GM18873 (cell line): Measurements from ENCODE around the gene IFT81.
"Not testable (repeated sequence)": the region's sequence is repeated elsewhere in the genome, so short reads cannot be mapped to it uniquely, and the experiment has no call there.

Source experiments
- ATAC-seq: cut with Tn5 transposase; IDR thresholded peaks from one replicate; pipeline ENCODE4 v1.9.1; 2021; ENCODE audit warnings: mild to moderate bottlenecking, moderate library complexity, moderate number of reproducible peaks; ENCODE audit not compliant: unreplicated experiment, low FRiP score

Gene IFT81

DNA sequence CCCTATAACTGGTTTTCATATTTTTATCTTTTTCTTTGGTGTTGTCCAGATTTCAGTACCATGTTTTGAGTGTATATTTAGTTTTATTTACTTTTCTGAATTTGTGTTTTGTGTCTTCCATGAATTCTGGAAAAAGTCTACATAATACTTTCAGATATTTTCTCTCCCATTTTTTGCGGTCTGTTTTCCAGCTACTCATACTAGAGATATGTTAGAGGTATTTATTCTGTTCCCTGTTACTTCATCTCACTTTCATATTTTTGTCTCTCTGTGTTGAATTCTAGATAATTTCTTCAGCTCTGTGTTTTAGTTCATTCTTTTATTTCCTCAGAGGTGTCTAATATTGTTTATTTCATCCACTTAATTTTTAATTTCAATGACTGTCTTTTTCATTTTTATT, 74.2 kb downstream of the IFT81 start:
- no peak for ATAC-seq

DNA sequence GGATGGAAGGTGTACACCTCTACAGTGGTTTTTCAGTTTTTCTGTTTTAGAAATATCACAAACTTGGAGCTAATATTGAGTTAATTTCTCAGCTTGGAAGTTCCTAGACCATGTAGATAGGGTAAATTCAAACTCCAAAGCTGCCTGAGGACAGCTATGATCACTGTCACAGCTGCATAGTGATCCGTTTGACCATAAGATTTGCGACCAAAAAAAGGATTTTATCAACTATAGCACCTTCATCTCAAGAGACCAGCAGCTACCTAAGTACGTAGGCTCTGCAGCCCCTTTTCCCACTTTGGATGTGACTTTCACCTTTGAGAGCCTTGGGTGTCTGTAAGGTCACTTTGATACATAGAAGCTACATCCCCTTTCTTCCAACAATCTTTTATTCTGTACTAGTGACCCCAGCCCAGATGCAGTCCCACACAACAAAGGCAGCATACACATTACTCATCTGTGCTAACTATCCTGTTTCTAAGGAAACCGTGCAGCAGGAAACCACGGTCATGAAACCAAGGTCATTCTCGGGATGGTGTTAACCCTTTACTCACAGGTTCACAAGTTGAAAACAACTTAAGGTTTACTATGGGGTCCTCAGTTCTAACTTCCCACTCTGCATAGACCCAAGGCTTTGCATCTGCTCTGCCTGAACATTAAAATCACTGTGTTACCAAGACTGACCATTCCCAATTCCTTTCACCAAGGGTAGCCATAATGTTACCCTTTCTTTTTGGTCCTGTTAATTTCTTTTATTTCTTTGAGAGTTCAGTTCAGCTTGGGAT, 75.4 kb downstream of the IFT81 start:
- no peak for ATAC-seq

DNA sequence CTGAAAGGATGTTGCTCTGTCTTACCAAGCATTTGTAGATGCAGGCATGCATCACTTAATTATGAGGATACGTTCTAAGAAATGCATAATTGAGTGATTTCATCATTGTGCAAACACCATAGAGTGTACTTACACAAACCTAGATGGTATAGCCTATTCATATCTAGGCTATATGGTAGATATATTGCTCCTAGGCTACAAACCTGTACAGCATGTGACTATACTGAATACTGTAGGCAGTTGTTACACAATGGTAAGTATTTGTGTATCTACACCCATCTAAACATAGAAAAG, 75.9 kb downstream of the IFT81 start:
- no peak for ATAC-seq

DNA sequence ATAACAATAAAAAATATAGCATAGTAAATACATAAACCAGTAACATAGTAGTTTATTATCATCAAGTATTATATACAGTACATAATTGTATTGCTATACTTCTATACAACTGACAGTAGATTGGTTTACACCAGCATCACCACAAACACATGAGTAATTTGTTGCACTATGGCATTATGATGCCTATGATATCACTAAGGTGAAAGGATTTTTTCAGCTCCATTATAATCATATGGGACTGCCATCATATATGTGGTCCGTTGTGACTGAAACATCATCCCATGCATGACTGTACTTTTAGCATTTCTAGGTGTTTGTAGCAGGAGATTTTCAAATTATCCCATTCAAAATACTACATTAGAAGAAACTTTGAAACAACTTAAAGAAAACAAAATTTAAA, 77.8 kb downstream of the IFT81 start:
- no peak for ATAC-seq

DNA sequence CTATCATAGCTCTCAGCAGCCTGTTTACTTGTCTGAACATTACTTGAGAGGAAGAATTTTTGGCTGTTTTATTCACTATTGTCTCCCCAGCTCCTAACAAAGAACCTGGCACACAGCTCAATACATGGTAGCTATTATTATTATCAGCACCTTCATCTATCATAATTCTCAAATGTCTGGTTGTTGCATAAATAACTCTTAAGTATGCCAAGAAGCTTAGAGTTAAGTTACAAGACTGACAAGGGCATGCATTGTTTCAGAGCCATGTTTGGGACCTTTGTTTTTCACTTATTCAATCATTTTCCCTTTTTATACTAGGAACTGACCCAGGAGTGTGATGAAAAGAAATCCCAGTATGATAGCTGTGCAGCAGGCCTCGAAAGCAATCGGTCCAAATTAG, 79.4 kb downstream of the IFT81 start:
- ATAC-seq, result no peak

DNA sequence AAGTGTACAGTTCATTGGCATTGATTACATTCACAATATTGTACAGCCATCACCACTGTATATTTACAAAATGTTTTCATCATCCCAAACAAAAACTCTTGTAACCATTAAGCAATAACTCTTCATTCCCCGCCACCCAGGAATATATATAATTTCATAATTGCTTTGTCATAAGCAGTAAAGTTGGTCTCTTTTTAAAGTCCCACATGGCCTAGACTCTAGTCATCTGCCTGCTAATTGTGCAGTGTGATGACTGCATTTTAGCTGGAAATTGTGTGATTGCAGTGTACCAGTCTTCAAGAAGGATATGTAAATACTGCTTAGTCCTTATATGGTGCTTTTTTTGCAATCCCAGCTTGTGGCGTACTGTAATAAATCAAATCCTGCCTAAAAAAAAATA, 81.8 kb downstream of the IFT81 start:
- ATAC-seq, result no peak

DNA sequence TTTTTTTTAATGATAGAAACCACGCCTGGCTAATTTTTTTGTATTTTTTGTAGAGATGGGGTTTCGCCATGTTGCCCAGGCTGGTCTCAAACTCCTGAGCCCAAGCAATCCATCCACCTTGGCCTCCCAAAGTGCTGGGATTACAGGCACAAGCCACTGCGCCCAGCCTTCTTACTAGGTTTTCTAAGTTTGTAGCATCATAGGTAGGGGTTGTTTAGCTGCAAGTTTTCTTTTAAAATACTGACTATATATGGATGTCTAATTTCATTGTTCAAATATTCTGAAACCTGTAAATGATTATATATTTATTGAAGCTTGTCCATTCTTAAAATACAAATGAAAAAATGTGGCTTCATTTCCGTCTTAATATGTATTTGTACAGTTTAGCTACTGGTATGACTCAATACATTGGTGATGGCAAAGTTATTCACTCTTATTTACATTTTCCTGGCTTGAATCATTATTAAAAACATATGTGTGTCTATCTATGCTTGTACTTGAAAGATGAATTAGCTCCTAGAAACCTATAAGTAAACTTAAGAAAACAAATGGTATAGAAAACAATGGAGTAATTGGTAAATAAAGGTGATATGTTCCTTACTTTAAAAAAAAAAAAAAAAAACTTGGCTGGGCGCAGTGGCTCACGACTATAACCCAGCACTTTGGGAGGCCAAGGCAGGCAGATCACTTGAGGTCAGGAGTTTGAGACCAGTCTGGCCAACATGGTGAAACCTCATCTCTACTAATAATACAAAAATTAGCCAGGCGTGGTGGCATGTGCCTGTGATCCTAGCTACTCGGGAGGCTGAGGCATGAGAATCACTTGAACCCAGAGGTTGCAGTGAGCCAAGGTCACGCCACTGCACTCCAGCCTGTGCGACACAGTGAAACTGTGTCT, 87.7 kb downstream of the IFT81 start:
- not testable (repeated sequence) for ATAC-seq

DNA sequence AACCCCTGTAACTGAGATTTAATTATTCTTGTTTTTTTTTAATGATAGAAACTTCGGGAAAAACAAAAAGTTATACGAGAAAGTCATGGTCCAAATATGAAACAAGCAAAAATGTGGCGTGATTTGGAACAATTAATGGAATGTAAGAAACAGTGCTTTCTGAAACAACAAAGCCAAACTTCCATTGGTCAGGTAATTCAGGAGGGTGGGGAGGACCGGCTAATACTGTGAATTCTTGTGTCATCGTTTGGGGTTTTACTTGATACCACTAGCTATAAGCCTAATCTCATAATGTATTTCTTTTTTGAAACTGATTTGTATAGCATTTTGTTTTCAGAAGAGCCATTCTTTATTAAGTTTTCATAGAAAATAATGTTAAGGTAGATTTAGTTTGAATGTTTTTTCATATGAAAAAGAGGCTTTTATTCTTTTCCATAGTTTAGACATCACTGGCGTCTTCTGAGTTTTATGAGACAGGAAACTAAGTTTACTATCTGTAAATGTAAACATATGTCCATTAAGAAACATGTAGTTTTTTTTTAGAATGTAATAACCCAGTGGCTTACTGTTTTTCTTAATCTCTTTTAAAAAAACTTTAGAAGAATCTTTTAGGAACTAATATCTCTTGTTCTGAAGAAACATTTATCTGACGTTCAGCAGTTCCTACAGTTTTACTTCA, 94.0 kb downstream of the IFT81 start:
- ATAC-seq, result no peak

DNA sequence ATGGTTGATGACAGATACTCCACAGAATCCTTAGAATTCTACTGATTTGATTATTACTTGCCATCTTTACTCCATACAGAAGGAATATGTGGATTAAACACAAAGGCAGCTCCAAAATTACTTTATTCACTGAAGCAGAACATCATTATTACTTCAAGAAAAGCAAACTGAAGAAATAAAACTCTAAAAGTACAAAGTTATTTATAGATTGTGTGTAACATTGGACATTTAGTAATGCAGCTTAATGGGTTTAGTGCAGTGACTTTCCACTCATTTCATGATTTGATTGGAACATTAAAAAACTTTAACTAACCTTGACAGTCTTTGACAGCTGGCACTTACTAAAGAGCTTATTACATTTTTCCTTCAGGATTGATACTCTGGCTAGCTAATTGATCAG, 97.9 kb downstream of the IFT81 start:
- ATAC-seq, result no peak

DNA sequence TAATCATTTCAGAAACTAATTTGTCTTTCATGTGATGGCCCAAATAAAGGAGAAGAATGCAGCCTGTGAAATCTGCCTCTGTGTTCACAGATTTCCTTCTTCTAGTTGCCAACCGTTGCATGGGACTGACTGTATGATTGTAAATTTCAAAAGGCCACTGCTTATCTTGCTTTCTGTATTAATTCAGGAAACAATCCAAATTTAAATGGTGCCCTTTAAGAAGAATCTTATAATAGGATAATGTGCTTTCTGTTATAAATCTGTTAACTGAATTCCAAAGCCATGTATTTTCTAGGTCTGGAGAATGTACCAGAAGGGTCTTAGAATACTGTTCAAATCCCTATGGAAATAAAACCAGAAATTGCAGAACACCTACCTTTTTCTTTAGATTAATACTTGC, 98.3 kb downstream of the IFT81 start:
- no peak for ATAC-seq

DNA sequence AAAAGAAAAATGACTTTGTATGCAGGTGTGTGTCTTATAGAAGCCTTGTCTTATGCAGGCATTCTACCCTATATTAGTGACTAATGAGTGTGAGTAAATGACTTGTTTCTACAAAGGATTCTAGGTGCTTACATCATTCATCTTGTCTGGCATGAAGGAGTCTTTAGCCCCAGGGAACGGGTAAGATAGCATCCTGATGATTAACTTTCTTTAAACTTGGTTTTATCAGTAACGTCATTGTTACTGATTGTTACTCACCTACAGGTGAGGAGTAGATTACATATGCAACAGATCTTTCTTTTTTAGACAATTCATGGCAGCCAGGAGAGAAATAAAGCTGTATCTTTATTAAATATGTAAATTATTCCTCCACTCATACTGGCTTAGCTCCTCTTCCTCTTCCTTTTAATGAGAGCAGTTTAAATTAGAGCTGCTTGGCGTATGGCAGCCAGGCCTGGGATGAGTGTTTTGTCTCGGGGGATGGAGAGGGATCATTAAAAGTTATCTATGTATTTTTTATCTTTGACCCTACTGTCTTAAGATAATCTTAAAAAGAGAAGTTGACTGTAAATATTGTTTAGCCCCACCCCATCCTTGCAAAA, 99.7 kb downstream of the IFT81 start:
- ATAC-seq, result no peak

DNA sequence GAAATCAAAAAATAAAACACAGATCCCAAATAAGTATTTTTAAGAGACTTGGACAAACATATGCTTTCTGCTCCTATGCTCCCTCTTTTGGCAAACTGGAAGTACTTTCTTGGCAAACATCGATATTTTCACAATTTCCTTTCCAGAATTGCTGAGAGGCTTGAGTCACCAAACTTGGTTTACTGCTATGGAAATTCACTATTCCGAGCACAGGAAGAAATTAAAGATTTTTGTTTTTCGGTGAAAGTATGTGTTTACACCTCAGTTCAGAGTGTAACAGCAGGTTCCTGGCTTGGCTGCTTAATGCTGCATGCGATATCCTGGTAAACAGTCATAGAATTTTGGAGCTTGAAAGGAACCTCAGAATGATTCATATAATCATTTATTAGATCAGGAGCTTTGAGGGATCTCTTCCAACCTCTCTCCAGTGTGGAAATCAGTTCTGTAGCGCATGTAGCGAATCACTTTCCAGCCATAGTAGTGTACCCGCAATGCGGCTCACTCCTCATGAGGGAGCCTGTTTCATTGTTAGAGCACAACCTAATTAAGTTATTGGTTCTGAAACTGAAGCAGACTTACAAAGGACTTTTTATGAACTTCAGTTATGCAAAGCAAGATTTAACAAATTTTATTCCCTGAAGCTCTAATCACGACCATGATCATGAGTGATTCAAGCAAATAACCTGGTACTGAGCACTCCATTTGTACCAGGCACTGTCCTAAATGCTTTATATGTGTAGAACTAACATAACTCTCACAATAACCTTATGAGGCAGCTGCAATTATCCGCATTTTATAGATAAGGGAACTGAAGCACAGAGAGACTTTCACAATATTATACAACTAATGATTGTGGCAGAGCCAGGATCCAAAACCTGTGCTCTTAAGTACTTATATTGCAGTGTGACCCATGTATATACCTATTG, 100.5 kb downstream of the IFT81 start:
- no peak for ATAC-seq

DNA sequence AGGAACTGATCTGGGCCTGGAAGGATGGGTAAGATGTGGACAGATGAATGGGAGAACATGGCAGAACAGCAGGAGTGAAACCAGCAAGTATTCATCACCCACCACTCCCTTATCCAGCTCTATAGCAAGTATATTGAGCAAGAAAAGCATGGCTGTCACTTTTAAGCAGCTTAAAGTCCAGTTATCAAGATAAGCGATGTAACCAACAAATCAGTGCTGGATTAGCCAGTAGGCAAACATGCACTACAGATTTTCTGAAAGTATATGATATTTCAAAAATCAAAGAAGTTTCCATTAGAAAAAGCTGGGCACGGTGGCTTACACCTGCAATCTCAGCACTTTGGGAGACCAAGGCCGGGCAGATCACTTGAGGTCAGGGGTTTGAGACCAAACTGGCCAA, 103.0 kb downstream of the IFT81 start:
- no peak for ATAC-seq

DNA sequence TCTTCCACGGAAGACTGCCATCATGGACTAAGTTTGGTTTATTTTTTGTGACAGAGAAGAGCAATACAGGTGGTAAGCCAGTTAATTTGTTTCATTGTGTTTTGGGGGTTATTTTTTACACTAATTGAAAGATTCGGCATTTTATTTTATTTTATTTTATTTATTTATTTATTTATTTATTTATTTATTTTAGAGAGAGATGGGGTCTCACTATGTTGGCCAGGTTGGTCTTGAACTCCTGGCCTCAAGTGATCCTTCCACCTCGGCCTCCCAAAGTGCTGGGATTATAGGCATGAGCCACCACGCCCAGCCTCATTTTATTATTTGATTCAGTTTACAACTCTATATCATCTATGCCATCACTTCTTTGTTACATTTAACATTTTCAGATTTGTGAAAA, 104.2 kb downstream of the IFT81 start:
- not testable (repeated sequence) for ATAC-seq

DNA sequence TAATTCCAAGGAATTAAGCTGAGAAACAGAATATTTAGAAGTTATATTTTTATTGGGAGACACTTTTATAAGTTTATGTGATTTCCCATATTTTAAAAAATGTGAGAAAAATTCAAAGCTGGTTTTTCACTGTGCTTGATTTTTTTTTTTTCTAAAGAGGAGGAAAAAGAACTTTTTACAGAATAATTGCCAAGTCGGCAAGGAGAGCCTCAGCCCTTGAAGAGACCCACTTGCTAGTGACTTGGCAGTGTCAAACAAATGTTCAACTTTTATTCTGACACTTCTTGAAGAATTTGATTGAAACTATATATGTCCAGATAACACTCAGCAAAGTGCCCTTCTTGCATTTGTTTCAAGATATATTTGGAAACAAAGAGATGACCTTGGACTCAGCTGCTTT, 104.6 kb downstream of the IFT81 start:
- no peak for ATAC-seq

DNA sequence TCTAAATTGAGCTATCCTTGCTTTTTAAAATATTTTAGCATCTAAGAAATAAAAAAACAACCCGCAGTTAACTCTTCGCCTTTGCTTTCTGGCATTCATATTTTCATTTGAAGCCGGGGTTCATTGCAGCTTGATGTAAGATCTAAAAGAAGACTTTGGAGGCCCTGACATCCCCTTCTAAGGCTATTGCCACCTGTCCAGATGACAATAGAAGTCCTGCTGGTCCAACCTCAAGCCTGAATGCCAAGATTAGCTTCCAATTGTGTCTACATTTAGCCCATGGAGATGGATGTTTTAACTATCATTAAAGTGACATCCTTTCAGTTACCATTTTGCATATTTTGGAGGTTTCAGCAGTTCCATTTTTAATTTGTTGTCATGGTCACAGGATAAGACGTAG, 105.3 kb downstream of the IFT81 start:
- ATAC-seq, result no peak

DNA sequence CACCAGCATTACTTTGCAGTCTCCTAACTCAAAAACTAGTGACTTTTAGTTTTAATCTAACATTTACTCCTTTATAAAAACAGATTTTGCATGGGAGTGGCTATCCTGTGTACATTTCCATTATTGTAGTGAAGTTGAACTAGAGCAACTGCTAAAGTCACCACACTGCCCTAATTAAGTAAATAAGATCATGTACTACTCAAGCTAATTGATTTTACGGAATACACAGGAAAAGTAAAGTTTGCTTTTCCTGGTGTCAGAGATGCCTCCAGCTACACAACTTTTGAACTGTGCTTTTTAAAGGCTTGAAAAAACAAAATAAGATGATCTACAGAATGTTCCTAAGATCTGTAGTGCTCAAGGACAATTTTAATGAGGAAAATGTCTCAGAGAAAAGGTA, 106.5 kb downstream of the IFT81 start:
- ATAC-seq, result no peak

DNA sequence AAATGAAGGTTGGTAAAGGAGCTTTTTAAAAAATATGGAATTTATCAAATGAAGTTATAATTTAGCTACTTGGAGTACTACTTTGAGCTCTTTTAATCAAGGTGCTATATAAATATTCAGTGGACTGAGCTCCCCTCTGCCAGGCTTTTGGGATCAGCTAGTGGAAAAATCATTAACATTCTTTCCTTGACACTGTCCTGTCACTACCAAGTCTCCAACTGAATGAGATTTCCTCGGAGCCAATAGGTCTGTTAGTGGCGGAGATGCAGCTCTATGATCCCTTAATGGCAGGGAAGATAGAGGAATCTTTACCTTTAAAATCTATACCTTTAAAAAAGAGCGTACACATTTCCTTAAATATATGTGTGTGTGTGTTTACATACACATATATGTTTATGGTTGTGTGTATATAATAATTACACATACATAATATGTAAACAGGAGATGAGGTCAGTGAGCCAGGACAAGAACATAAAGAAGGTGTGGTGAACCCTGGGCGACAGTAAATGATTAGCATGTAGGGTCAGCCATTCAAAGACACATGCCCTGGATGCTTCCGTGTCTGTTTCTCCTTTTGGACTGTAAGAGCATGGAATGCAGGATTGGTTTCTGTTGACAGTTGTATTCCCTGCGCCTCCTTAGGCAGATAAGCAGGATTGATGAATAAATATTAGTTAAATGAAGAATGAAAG, 109.2 kb downstream of the IFT81 start:
- ATAC-seq, result no peak

DNA sequence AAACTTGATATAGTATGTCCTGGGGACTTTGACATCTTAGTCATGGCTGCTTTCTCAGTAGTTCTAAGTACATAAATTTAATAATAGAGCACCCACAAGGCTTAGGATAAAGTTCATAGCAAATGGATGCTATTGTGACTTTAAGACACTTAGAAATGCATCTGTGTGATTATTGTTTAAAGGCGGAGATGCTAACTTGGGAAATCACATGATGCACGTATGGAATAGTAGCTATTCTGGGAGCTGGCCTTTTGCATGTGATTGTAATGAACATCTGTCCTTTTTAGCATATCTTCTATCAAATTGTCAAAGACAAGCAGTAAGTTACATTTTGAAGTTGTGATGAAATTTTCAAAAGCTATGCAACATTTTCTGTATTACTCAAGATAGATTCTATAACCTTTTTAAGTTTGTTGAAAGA, 110.2 kb downstream of the IFT81 start:
- no peak for ATAC-seq
